ENCODE data around the gene ZBTB39.

Gene ZBTB39

GRCh38 chr12:56958422-56958821, 47.9 kb downstream of the ZBTB39 start:
- Histone ChIP-seq H3K27me3 (ENCODE audit: insufficient read depth, low read length) (no peaks in the 10 kb centered on the region), H3K23ac (ENCODE audit: low read length) (no peak overlapping the region), H3K79me2 (ENCODE audit: control insufficient read depth, insufficient read depth, low read length, poor library complexity) (no peaks in the 10 kb centered on the region), H2AK5ac (ENCODE audit: low read length) (no peak overlapping the region), H3K4ac (ENCODE audit: low read depth, low read length) (no peak overlapping the region), H2BK5ac (ENCODE audit: low read depth, low read length, poor library complexity) (no peak overlapping the region), H4K91ac (ENCODE audit: low read depth, low read length) (no peak overlapping the region), H3K79me1 (ENCODE audit: low read length) (no peaks in the 10 kb centered on the region), H3K4me3 (ENCODE audit: low read depth, low read length) (no peak overlapping the region), H4K12ac (ENCODE audit: low read depth, low read length) (no peak overlapping the region), H3K9ac (ENCODE audit: low read length) (no peak overlapping the region), H3K36me3 (ENCODE audit: control insufficient read depth in 1 of 2, insufficient read depth in 2 of 2, low read length in 2 of 2) (no peaks in the 10 kb centered on the region), H2BK120ac (ENCODE audit: insufficient read depth, low read length, poor library complexity) (no peak overlapping the region), H3K9me3 (ENCODE audit: insufficient read depth, low read depth, low read length) (peaks cover 17% of the 10 kb centered on the region), H3K4me1 (ENCODE audit: control insufficient read depth in 1 of 2, insufficient read depth in 2 of 2, low read length in 2 of 2) (no peaks in the 10 kb centered on the region), H2BK12ac (ENCODE audit: low read length) (no peak overlapping the region), H3K18ac (ENCODE audit: low read length) (no peak overlapping the region), H3K14ac (ENCODE audit: low read length) (no peak overlapping the region), H2AFZ (ENCODE audit: insufficient read depth, low read length, poor library complexity) (no peak overlapping the region), H3K4me2 (ENCODE audit: low read length) (no peak overlapping the region), H3K27ac (ENCODE audit: low read depth, low read length) (no peak overlapping the region), H4K8ac (ENCODE audit: low read depth, low read length) (no peak overlapping the region)
- no CpG with 5 or more reads among the region's 2 CpGs for WGBS (ENCODE audit: extremely low coverage, insufficient coverage, insufficient read length)
- DNase-seq, result no peak

GRCh38 chr12:56957229-56958052, 48.9 kb downstream of the ZBTB39 start, which contains the start of gene RDH16:
Gene RDH16 (minus strand): TSS chr12:56957608. CDS start chr12:56957462, 146 bp downstream.
- Histone ChIP-seq H3K4me1 (ENCODE audit: control insufficient read depth in 1 of 2, insufficient read depth in 2 of 2, low read length in 2 of 2) (no peaks in the 10 kb centered on the region), H4K91ac (ENCODE audit: low read depth, low read length) (no peak within 1 kb of the TSS), H3K9ac (ENCODE audit: low read length) (no peak within 1 kb of the TSS), H3K4ac (ENCODE audit: low read depth, low read length) (no peak within 1 kb of the TSS), H3K27me3 (ENCODE audit: insufficient read depth, low read length) (no peaks in the 10 kb centered on the region), H4K8ac (ENCODE audit: low read depth, low read length) (no peak within 1 kb of the TSS), H2AK5ac (ENCODE audit: low read length) (no peak within 1 kb of the TSS), H2AFZ (ENCODE audit: insufficient read depth, low read length, poor library complexity) (no peak within 1 kb of the TSS), H2BK5ac (ENCODE audit: low read depth, low read length, poor library complexity) (no peak within 1 kb of the TSS), H3K14ac (ENCODE audit: low read length) (no peak within 1 kb of the TSS), H4K12ac (ENCODE audit: low read depth, low read length) (no peak within 1 kb of the TSS), H3K79me2 (ENCODE audit: control insufficient read depth, insufficient read depth, low read length, poor library complexity) (no peaks in the 10 kb centered on the region), H2BK120ac (ENCODE audit: insufficient read depth, low read length, poor library complexity) (no peak within 1 kb of the TSS), H3K18ac (ENCODE audit: low read length) (no peak within 1 kb of the TSS), H3K27ac (ENCODE audit: low read depth, low read length) (no peak within 1 kb of the TSS), H3K36me3 (ENCODE audit: control insufficient read depth in 1 of 2, insufficient read depth in 2 of 2, low read length in 2 of 2) (no peaks in the 10 kb centered on the region), H3K79me1 (ENCODE audit: low read length) (no peaks in the 10 kb centered on the region), H3K4me2 (ENCODE audit: low read length) (no peak within 1 kb of the TSS), H3K4me3 (ENCODE audit: low read depth, low read length) (no peak within 1 kb of the TSS), H2BK12ac (ENCODE audit: low read length) (no peak within 1 kb of the TSS), H3K9me3 (ENCODE audit: insufficient read depth, low read depth, low read length) (peaks cover 15% of the 10 kb centered on the region), H3K23ac (ENCODE audit: low read length) (no peak within 1 kb of the TSS)
- peak in 1 of 2 donors; percentile 11 for DNase-seq
- whole genome bisulfite sequencing (ENCODE audit: extremely low coverage, insufficient coverage, insufficient read length), result no CpG with 5 or more reads among the region's 10 CpGs

GRCh38 chr12:56955631-56956256, 50.6 kb downstream of the ZBTB39 start:
- H2AK5ac ChIP-seq (ENCODE audit: low read length), result no peak overlapping the region
- H3K18ac ChIP-seq (ENCODE audit: low read length), result no peak overlapping the region
- no peak overlapping the region for H4K12ac ChIP-seq (ENCODE audit: low read depth, low read length)
- no peak overlapping the region for H3K4me3 ChIP-seq (ENCODE audit: low read depth, low read length)
- H3K4ac ChIP-seq (ENCODE audit: low read depth, low read length), result no peak overlapping the region
- no peak overlapping the region for H3K23ac ChIP-seq (ENCODE audit: low read length)
- H3K14ac ChIP-seq (ENCODE audit: low read length), result no peak overlapping the region
- H2BK12ac ChIP-seq (ENCODE audit: low read length), result no peak overlapping the region
- no peak overlapping the region for H3K4me2 ChIP-seq (ENCODE audit: low read length)
- no peaks in the 10 kb centered on the region for H3K27me3 ChIP-seq (ENCODE audit: insufficient read depth, low read length)
- H3K79me2 ChIP-seq (ENCODE audit: control insufficient read depth, insufficient read depth, low read length, poor library complexity), result no peaks in the 10 kb centered on the region
- DNase-seq, result no peak
- no peak overlapping the region for H4K8ac ChIP-seq (ENCODE audit: low read depth, low read length)
- H2BK5ac ChIP-seq (ENCODE audit: low read depth, low read length, poor library complexity), result no peak overlapping the region
- H3K27ac ChIP-seq (ENCODE audit: low read depth, low read length), result no peak overlapping the region
- no peak overlapping the region for H3K9ac ChIP-seq (ENCODE audit: low read length)
- H2AFZ ChIP-seq (ENCODE audit: insufficient read depth, low read length, poor library complexity), result no peak overlapping the region
- no peaks in the 10 kb centered on the region for H3K79me1 ChIP-seq (ENCODE audit: low read length)
- H3K36me3 ChIP-seq (ENCODE audit: control insufficient read depth in 1 of 2, insufficient read depth in 2 of 2, low read length in 2 of 2), result no peaks in the 10 kb centered on the region
- no peak overlapping the region for H2BK120ac ChIP-seq (ENCODE audit: insufficient read depth, low read length, poor library complexity)
- no peak overlapping the region for H4K91ac ChIP-seq (ENCODE audit: low read depth, low read length)
- H3K4me1 ChIP-seq (ENCODE audit: control insufficient read depth in 1 of 2, insufficient read depth in 2 of 2, low read length in 2 of 2), result no peaks in the 10 kb centered on the region
- WGBS (ENCODE audit: extremely low coverage, insufficient coverage, insufficient read length), result no CpG with 5 or more reads among the region's 2 CpGs
- peaks cover 19% of the 10 kb centered on the region for H3K9me3 ChIP-seq (ENCODE audit: insufficient read depth, low read depth, low read length)

- no peak overlapping the region for H4K8ac ChIP-seq (ENCODE audit: low read depth, low read length)
- H3K27ac ChIP-seq (ENCODE audit: low read depth, low read length), result no peak overlapping the region
- no peaks in the 10 kb centered on the region for H3K4me1 ChIP-seq (ENCODE audit: control insufficient read depth in 1 of 2, insufficient read depth in 2 of 2, low read length in 2 of 2)
- no peak overlapping the region for H4K12ac ChIP-seq (ENCODE audit: low read depth, low read length)
- H3K14ac ChIP-seq (ENCODE audit: low read length), result no peak overlapping the region
- H3K23ac ChIP-seq (ENCODE audit: low read length), result no peak overlapping the region
- no peak overlapping the region for H2BK120ac ChIP-seq (ENCODE audit: insufficient read depth, low read length, poor library complexity)
- H4K91ac ChIP-seq (ENCODE audit: low read depth, low read length), result no peak overlapping the region
- H2BK5ac ChIP-seq (ENCODE audit: low read depth, low read length, poor library complexity), result no peak overlapping the region
- H3K27me3 ChIP-seq (ENCODE audit: insufficient read depth, low read length), result no peaks in the 10 kb centered on the region
- no peak overlapping the region for H3K4me2 ChIP-seq (ENCODE audit: low read length)
- no peaks in the 10 kb centered on the region for H3K79me2 ChIP-seq (ENCODE audit: control insufficient read depth, insufficient read depth, low read length, poor library complexity)
- H3K9ac ChIP-seq (ENCODE audit: low read length), result no peak overlapping the region
- no peak overlapping the region for H2AFZ ChIP-seq (ENCODE audit: insufficient read depth, low read length, poor library complexity)
- H3K36me3 ChIP-seq (ENCODE audit: control insufficient read depth in 1 of 2, insufficient read depth in 2 of 2, low read length in 2 of 2), result no peaks in the 10 kb centered on the region
- no peak overlapping the region for H3K4me3 ChIP-seq (ENCODE audit: low read depth, low read length)
- H2BK12ac ChIP-seq (ENCODE audit: low read length), result no peak overlapping the region
- no CpG with 5 or more reads among the region's 6 CpGs for WGBS (ENCODE audit: extremely low coverage, insufficient coverage, insufficient read length)
- no peak overlapping the region for H2AK5ac ChIP-seq (ENCODE audit: low read length)
- no peak for DNase-seq
- no peaks in the 10 kb centered on the region for H3K79me1 ChIP-seq (ENCODE audit: low read length)
- peaks cover 19% of the 10 kb centered on the region for H3K9me3 ChIP-seq (ENCODE audit: insufficient read depth, low read depth, low read length)
- no peak overlapping the region for H3K4ac ChIP-seq (ENCODE audit: low read depth, low read length)
- no peak overlapping the region for H3K18ac ChIP-seq (ENCODE audit: low read length)
These were observed 51.4 kb downstream of the ZBTB39 start for GRCh38 chr12:56954958-56955355.
